GM21619 (cell line): Measurements from ENCODE around the gene FBXL17.

Source experiments
- ATAC-seq: cut with Tn5 transposase; IDR thresholded peaks from one replicate; pipeline ENCODE4 v1.9.1; 2021; ENCODE audit not compliant: unreplicated experiment

Gene FBXL17

DNA sequence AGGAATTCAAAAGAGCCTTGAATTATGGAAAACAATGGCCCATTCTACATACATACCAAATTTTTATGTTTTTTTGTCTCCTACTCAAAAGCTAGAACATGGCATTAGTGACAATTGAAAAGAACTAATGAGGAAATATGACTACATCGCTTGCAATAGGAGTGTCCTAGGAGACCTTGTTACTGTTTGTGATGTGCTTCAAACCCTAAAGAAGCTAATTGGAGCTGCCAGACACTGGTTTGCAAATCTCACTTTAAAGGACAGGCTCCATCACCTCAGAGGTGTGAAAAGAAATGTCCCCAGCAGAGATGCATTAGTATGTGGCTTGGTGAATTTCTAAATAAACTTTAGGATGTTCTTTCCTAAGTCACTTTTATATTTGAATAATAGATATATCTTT, 356.9 kb downstream of the FBXL17 start:
- ATAC-seq, result no peak

DNA sequence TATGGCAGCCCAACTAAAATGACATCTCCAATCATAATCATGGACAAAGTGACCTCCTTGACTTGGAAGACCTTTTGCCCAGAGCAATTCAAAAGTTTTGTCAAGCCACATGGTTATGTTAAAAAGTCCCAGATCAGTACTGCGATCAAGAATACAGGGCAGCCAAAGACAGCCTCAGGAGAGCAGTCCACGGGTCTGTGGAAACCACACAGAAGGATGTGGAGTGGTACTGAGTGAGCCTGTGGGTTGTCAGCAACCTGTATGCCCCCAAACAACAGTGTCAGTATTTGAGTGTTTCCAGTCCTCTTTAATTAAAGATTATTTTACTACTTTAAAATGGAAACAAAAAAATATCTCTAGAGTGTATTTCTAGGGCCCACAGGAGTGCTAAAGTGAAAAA, 365.8 kb downstream of the FBXL17 start:
- no peak for ATAC-seq

DNA sequence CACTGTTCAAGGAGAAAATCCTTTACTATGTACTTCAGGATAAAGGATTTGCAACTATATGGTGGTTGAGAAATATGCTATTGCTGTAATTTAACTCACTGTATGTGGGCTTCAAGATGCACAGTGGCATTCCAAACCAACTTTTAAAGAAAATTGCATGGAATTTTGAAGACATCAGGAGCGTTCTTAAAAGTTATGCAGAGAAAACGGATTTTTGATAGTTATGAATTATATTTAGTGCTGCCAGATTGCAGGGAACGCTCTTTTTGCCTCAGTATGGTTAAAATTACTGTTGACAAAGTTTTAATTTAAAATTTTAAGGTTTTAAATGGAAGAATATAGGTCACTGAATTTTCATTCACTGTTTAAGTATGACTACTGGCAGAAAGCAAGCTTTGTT, 375.1 kb downstream of the FBXL17 start:
- no peak for ATAC-seq

DNA sequence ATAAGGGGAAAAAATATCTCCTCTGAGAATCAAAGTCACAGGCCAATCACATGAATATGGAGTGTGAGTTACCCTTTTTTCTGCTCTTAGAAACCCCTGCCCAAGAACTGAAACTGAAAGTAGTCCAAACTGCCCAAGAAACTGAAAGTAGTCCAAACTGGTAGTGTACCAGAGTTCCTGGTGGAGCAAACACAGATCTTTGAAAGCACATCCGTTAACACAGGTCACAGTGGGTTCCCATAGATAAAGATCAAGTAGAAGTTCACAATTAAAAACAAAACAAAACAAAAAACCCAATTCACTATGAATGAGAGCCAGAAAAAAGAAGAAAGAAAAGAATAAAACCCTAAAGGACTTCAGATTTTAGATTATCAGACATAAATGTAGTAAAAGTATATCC, 378.7 kb downstream of the FBXL17 start:
- ATAC-seq, result peak; percentile 98

DNA sequence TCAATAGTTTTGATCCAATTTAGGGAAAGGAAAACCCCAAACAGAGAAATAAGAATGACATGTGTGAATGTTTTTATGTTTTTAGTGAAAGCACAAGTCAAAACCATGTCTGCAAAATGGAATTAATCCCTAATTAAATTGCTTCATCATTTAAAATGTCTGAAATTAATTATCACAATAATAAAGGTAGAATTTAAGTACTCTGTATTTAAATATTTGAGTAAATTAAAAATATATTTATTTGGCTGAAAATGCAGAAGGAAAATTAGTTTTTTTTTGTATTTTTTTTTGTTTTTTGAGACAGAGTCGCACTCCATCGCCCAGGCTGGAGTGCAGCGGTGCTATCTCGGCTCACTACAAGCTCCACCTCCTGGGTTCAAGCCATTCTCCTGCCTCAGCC, 380.7 kb downstream of the FBXL17 start:
- ATAC-seq, result no peak

DNA sequence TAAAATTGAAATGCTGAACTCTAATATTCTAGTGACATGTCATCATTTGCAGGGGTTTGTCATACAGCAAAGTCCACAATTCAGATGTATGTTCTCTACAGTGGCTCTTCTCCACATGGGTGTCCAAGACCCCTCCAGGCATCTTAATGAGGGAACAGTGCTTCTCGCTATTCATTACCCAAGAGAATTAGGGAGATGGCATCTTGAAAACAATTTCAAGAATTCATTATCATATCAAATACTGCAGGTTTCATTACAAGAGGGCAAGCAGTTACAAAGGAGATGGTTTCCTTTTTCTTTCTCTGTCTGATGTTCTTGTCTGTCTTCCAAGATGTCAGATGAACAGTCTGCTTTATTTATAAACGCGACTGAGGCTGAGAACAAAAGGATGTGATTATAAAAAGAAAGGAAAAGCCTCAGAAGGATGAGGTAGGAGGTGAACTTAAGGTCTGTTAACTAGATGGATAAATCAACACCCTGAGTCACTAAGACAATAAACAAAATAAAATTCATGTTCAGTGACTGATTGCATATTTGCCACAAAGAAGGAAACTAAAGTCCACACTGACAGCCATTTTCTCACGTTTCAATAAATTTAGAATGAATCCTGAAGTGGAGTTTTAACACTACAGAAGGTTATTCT, 384.4 kb downstream of the FBXL17 start:
- ATAC-seq, result no peak

DNA sequence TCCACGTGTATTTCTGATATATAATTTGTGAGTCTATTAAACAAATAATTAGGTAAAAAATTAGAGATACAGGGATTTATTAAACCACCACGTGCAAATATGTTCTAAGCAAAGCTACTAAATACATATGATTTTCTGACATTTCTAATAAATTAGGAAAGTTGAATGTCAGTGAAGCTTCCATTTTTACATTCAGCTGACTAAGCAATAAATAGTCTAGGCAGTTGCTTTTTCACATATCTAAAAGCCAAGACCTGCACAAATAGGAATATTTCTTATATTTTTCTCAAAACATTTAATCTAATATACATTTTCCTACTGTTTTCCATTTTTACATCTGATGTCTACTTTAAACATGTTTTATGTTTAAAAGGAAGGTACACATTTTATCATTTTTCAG, 388.6 kb downstream of the FBXL17 start:
- no peak for ATAC-seq

DNA sequence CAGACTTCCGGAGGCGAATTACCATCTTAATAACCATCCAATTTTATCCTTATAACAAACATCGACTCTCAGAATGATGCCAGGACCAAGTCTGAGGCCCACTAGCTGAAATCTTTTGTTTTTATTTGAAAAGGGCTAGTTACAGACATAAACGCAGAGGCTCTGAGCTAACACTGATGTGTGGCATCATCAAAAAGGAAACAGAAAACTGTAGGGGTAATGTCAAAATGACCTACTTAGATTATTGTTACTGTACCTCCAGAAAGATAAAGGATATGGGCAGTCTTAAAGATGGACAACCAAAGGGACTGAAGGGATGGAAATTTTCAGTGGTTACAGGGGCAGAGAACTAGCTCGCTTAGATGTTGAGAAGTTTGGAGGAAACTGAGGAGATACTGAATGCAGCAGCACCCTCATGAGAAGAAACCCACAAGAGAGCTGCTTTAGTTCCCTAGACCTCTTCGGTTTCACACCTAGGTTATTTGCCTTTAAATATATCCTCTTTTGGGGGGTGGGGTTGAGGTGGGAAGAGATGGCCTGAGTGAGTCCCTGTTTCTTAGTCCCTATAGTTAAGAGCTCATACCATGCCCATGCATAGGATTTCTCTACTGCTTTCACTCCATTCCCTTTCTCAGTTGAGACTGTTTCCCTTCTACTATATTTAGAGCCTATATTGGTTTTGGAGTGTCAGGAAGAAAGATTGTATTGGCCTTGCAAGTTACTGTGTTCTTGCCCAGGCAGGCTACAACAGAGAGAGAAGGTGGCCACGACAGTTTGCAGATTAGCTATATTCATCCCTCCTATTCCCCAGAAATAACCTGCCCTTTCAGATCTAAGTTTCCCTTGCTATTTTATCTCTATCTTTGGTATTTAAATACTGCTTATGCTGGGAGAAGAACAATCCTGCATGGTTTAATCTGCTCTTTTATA, 390.8 kb downstream of the FBXL17 start:
- ATAC-seq, result peak; percentile 69

DNA sequence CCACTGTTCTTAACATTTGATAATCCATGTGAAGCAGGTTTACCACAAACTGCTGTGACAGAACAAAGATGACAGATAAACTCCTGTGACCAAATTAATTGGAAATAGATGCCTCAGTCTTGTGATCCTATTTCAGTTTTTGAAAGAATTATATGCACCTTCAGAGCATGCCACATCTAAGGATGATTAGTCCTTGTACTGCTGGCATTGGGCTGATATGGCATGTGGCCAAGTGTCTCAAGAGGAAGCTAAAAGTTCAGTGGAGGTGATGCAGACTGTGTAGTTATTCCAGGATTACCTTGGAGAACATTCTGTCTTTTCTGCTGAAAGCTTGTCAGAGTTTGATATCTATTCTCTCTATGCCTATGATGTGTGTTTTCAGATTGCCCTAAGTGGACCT, 396.8 kb downstream of the FBXL17 start:
- no peak for ATAC-seq

DNA sequence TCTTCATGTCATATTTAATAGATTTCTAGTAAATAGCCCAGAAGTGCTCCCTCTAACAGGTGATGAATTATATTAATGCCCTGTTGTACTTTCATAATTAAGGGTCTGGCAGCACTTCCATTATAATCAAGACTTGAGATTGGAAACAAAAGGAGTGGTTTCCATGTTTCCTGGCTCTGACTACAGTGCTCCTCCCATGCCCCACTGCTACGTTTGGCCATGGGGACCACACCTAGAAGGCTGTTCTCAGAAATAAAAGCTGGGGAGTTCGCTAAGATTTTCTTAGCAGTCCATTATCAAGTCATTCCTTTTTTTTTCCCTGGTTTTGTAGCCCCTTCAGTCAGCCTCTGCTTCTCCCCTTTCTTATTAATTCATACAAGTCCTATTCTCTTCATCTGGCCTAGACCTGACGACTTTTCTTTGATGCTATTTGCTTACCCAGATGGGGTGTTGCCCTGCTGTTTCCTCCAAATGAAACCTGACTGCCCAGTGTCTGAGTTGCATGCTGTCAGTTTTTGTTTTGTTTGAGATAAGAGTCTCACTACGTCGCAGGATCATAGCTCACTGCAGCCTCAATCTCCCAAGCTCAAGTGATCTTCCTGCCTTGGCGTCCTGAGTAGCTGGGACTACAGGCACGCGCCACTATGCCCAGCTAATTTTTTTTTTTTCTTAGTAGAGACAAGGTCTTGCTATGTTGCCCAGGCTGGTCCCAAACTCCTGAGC, 399.0 kb downstream of the FBXL17 start:
- no peak for ATAC-seq

DNA sequence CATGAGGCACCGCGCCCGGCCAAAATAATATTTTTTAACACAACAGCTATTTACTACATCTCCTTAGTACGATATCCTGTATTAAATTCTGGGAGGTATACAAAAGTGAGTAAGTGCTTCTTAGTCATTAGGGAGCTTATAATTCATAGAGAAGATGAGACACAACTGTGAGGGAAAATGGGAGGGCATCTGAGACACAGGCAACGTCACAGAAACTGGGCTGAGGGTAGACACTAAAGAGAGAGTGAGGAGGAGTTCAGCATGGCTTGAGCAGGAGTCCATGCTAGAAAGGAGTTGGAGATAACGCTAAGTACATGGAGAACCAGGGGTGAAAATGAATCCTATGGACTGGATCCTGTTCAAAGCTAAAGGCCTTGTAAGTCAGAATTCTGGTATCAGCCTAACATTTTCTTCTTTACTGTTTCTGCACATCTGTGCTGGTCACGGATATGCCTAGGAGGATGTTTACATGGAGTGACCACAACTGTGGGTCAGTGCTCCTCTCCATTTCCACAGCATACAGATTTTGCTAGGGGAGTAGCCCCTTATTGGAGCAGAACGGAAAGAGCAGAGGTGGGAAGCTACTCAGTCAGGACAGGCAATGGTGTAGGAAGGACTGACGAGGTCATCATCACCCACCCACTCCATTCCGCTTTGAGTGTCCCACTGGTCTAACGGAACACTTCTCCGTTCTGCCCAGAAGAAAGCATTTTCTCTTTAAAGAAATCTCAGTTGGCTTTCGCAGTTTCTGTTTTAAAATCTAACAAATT, 400.8 kb downstream of the FBXL17 start:
- ATAC-seq, result no peak

DNA sequence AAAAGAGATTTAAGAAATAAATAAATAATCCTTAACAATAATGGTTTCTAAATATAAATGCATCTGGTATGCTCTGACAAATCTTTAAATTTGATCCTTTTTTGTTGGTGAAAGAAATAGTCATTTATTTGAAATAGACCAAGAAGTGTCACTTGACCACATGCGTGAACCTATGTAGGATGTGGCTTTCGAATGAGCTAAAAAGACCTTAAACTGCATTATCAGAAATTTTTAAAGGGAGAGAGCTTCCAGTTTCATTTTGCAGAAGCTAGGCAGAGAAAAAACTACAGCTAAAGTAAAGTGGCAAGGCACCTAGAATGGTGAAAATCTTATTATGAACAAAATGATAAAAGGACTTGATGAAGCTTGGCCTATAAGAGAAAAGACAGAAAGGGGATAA, 402.0 kb downstream of the FBXL17 start:
- ATAC-seq, result no peak

DNA sequence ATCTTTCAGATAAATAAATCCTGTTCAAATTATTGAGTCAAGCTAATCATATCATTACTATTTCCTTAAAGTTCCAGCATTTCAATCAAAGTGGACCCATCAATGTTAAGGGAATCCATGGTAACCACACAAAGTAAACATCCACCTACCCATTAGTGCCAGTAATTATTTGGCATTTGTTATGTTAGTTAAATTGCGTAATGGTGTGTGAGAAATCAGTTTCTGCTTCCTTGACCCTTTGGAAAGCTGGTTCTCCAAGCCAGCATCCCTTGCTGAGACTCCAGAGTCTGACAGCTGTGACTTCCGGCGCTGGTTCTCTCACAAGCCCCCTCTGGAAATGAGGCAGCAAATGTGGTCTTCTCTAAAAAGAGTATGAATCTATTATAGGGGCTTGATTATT, 402.6 kb downstream of the FBXL17 start:
- ATAC-seq, result no peak

DNA sequence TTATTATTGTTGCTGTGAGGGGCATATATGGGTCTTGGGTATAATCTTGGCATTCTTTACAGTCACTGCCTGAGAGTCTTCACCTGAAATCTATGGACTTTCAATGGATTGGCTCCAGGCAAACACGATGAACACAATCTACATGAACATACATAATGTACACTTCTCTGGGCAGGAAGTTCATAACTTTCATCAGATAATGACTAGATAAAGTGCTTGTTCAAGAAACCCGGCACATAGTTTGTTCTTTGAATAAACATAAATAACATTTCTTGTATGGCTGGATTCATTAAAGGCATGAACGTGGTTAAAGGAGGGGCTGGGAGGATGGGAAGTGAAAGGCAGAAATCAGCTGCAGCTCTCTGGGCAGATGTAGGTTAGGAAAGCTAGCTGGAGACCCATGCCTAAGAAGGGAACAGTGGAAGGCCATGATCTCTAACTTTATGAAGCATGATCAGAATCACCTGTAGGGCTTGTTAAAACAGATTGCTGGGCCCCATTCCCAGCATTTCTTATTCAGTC, 404.3 kb downstream of the FBXL17 start:
- no peak for ATAC-seq

DNA sequence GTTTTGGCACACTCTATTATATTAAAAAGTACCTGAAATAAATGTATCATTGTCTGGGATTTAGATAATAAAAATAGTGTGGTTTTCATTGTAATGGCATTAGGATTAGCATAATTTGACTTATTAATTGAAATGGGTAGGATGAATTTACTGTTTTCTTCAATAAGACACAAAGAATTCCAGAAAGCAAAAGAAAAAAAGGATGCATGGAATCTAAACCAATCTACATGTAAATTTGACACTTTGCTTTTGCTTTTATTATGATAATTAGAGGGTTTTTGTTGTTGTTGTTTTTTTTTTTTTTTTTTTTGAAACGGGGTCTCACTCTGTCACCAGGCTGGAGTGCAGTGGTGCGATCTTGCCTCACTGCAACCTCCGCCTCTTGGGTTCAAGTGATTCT, 406.3 kb downstream of the FBXL17 start:
- ATAC-seq, result no peak

DNA sequence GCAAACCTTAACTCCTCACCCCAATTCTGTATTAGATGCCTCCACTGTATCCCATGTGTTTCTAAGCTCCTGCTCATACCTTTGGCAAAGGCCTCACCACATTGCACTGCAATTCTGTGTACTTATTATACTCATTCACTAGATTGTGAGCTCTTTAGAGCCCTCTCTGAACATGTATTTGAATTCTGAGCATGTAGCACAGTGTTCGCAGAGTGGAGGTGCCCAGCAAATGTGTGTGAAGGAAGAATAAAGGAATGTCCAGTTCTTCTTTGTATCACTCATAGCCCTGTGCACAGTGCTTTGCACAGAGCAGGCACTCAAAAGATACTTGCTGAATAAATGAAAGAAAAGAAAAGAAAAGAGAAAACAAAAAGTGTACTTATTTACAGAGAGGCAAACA, 410.1 kb downstream of the FBXL17 start:
- no peak for ATAC-seq

DNA sequence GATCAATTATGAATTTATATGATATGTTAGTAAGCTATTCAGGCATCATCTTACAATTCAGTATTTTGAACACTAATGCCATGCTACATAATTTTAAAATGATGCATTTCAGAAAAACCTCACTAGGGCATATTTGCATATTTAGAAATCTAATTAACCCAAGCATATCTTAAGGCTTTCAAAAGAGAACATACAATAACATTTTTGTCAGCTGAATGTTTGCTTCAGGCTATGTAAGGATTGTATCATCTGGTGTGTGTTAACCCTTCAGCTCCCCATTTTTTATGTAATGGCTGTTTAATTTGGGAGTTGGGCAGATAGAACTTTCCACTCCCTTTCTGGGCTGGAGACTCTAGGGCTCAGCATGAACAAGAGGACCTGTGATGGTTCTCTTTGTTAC, 412.1 kb downstream of the FBXL17 start:
- ATAC-seq, result no peak

DNA sequence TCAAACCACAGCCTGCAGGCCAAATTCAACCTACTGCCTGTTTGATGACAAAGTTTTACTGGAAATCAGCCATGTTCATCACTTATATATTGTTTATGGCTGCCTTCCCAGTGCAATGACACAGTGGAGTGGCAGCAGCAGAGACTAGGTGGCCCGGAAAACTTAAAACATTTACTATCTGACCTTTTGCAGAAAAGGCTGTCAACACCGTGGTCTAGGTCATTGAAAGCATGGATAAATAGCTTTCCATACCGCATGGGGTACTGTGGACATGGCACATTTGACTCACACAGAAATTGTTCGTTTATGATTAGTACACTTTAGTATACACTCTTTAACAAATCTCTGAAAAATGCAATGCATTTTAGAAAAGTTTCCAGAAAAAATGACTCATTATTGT, 412.9 kb downstream of the FBXL17 start:
- ATAC-seq, result no peak

DNA sequence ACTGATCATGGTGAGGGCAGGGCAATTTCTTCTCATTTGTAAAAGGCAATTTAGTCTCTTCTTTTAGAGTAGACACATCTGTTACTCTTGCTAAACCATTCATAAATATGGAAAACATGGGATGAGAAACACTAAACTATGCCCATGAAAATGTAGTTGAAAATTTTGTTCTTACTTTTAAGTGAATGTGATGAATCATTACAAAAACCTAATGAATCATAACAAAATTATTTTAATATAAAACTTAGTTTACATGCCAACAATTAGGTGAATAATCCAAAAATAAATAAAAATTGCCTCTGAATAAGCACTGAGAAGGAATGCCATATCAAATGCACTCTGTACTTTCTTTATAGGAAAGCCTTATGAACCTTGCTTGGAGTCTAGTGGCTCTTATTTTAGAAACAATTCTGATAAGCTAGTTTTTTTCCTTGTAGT, 413.5 kb downstream of the FBXL17 start:
- no peak for ATAC-seq

DNA sequence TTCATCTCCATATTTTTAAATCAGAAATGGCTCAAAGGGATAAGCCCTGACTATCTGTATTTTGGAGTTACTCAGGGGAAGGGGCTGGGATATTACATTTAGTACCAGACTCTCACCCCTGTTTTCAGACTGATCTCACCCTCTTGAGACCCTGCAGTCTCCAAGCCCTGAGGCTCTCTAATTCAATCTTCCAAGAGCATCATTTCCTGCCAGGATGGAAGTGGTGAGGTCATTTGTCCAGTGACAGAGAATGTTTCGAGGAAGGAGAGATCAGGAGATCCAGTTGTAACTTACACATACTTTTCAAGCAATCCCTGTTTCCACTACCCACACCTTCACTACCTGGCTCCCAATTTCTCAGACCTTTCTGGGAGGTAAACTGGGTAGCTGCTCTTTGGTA, 415.7 kb downstream of the FBXL17 start:
- no peak for ATAC-seq

DNA sequence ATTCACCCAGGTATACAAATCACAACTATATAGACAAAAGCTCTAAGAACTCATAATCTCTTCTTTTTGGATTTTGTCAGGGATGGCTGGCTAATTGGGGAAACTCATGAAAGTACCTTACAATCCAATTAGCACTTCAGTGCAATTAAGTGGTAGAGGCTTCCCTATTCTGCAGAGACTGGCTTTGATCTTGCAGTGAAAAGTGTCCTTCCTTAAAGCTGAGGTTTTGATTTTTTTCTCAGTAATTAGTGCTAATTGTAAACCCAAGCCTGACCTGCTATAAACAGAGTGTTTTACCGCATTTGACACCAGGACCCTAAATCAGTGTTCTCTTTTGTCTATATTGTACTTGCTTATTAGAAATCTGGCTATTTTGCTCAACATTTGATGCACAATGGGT, 417.2 kb downstream of the FBXL17 start:
- no peak for ATAC-seq
